CD4-positive, alpha-beta memory T cell (primary cell): ENCODE data around the gene ZMIZ1. TPM values are rescaled to one million over a fixed set of nuclear protein-coding genes. Genes with fewer than 3 reads are reported as not detected.

Source experiments
- CTCF ChIA-PET: fragments of 350-600 bp; sonication (Branson Sonifier 250); formaldehyde crosslinking; loops from one replicate; lab custom pipeline; 2021; ENCODE audit warnings: inconsistent platforms; ENCODE audit not compliant: partially characterized antibody; lab: Charles Lee
- POLR2A ChIA-PET: fragments of 350-600 bp; sonication (Branson Sonifier 250); formaldehyde crosslinking; loops from one replicate; lab custom pipeline; 2021; ENCODE audit not compliant: partially characterized antibody; lab: Charles Lee
- DNase-seq, 5 donors: peaks; one replicate each; pipeline versions ENCODE4 v3.0.0 to v3.0.0-alpha.2; 2020 to 2022; ENCODE audit warnings: mixed read lengths in 1 of 5
- H3K27ac ChIP-seq: one replicate; pipeline ENCODE4 v1.7.0; 2013; ENCODE audit warnings: low read depth, low read length
- H3K27me3 ChIP-seq: 2 replicates; pipeline ENCODE4 v1.7.0; 2013; ENCODE audit warnings: mild to moderate bottlenecking, low read length, moderate library complexity; ENCODE audit not compliant: insufficient read depth
- H3K36me3 ChIP-seq: 2 replicates; pipeline ENCODE4 v1.7.0; 2013; ENCODE audit warnings: mild to moderate bottlenecking, low read length, moderate library complexity; ENCODE audit not compliant: insufficient read depth
- H3K4me1 ChIP-seq: 2 replicates; pipeline ENCODE4 v1.7.0; 2013; ENCODE audit warnings: mild to moderate bottlenecking, low read length, moderate library complexity; ENCODE audit not compliant: insufficient read depth
- H3K4me3 ChIP-seq, 2 donors: one replicate each; pipeline ENCODE4 v1.7.0; 2013; ENCODE audit warnings: low read length in 2 of 2, mild to moderate bottlenecking in 1 of 2
- H3K9me3 ChIP-seq, 2 donors: one replicate each; pipeline ENCODE4 v1.7.0; 2013; ENCODE audit warnings: low read length in 2 of 2, control low read depth in 1 of 2; ENCODE audit not compliant: control insufficient read depth in 1 of 2
- H3K27ac Mint-ChIP-seq, 7 donors: one replicate each; pipeline ENCODE4 v1.8.0; 2020 to 2021; ENCODE audit warnings: mixed read lengths in 7 of 7, mild to moderate bottlenecking in 6 of 7, inconsistent platforms in 3 of 7, moderate library complexity in 3 of 7
- H3K27me3 Mint-ChIP-seq, 2 donors: one replicate each; pipeline ENCODE4 v1.8.0; 2020 to 2021; ENCODE audit warnings: mixed read lengths in 2 of 2
- H3K36me3 Mint-ChIP-seq, 2 donors: one replicate each; pipeline ENCODE4 v1.8.0; 2020 to 2021; ENCODE audit warnings: mixed read lengths in 2 of 2, inconsistent platforms in 1 of 2, mild to moderate bottlenecking in 1 of 2
- H3K4me1 Mint-ChIP-seq, 4 donors: one replicate each; pipeline ENCODE4 v1.8.0; 2020 to 2021; ENCODE audit warnings: mixed read lengths in 4 of 4, mild to moderate bottlenecking in 1 of 4
- H3K4me3 Mint-ChIP-seq, 8 donors: one replicate each; pipeline ENCODE4 v1.8.0; 2020 to 2021; ENCODE audit warnings: mixed read lengths in 8 of 8, mild to moderate bottlenecking in 7 of 8, moderate library complexity in 6 of 8, inconsistent platforms in 3 of 8
- H3K9me3 Mint-ChIP-seq, 8 donors: one replicate each; pipeline ENCODE4 v1.8.0; 2020 to 2021; ENCODE audit warnings: mixed read lengths in 8 of 8, mild to moderate bottlenecking in 5 of 8, inconsistent platforms in 3 of 8, moderate library complexity in 1 of 8
- intact Hi-C: fragments of 100-400 bp; cut with micrococcal nuclease; formaldehyde crosslinking; loops from one replicate; pipeline ENCODE4 v1.15.1; 2023
- polyA plus RNA-seq, 2 donors: library from polyadenylated mRNA; unstranded; fragments of 300-500 nt; fragmentation: Illumina TruSeq; gene quantifications; one replicate each; pipeline ENCODE4 v1.2.3, GENCODE V29; 2021
- total RNA-seq, 2 experiments: library from RNA; stranded (reverse); gene quantifications; one replicate each; pipeline ENCODE4 v1.2.3, GENCODE V29; 2021

Gene ZMIZ1
- total and polyA plus RNA-seq, 4 experiments from 2014 or later, result 0.58 to 25.4 (median 14.0) TPM

DNA sequence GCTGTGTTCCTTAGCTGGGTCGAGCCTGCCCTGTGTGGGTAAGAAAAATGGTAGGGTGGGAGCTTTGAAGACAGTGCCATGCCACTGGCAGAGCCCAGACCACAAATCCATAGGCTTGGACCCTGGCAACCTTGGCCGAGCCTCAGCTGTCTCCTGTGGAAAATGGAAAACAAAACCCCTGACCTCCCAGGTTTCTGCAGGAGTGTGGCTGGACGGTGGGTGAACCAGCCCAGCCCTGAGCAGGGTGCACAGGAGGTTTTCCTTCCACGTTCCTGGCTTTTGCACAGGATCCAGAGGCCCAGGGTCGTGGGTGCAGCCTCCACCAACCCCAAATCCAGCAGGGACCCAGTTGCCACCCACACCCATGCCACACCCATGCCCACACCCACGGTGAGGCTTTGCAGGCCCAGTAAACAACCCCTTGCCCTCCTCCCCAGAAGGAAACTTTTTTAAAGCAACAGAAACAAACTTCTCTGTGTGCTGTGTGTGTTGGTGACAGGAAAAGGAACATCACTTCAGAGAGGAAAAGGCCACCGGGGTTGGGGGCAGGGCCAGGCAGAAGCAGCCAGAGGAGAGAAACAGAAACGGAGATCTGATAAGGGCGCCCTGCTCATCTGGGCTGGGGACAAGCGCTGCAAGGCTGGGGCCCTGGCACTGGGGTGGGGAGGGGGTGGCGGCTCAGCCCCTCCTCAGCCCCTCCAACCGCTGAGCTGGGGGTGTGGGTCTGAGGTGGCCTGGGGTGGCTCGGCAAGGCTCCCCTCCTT lies 20.7 kb upstream of the ZMIZ1 start:
- Histone ChIP-seq H3K4me3 (peak overlapping the region; percentile 40 to 58), H3K36me3 (no peaks in the 10 kb centered on the region), H3K27ac (peak overlapping the region; percentile 64), H3K27me3 (no peaks in the 10 kb centered on the region), H3K4me1 (peaks cover 64% of the 10 kb centered on the region), H3K9me3 (no peaks in the 10 kb centered on the region)
- intact Hi-C loops, result loop anchor here (1.0 kb wide), 2 partner anchors 19 to 75 kb away; no protein-coding TSS in a partner anchor
- Mint-ChIP-seq H3K36me3 (no peaks in the 10 kb centered on the region), H3K4me3 (peak overlapping the region; percentile 74 to 96 (median 84)), H3K27ac (peak overlapping the region; percentile 80 to 98 (median 92)), H3K4me1 (peaks cover 37 to 85% (median 58%) of the 10 kb centered on the region in 4 donors), H3K27me3 (no peaks in the 10 kb centered on the region), H3K9me3 (no peaks in the 10 kb centered on the region)
- POLR2A ChIA-PET, result interaction anchor here (0.8 to 11.5 kb wide), 10 partner anchors 11 to 194 kb away, joined by 3 to 140 read pairs (median 4); partner anchors contain the start of gene ZMIZ1
- CTCF ChIA-PET, result interaction anchor here (1.0 to 2.4 kb wide), 4 partner anchors 10 to 79 kb away, joined by 4 to 14 read pairs (median 6); no protein-coding TSS in a partner anchor
- peak; percentile 66 to 77 (median 70) for DNase-seq

DNA sequence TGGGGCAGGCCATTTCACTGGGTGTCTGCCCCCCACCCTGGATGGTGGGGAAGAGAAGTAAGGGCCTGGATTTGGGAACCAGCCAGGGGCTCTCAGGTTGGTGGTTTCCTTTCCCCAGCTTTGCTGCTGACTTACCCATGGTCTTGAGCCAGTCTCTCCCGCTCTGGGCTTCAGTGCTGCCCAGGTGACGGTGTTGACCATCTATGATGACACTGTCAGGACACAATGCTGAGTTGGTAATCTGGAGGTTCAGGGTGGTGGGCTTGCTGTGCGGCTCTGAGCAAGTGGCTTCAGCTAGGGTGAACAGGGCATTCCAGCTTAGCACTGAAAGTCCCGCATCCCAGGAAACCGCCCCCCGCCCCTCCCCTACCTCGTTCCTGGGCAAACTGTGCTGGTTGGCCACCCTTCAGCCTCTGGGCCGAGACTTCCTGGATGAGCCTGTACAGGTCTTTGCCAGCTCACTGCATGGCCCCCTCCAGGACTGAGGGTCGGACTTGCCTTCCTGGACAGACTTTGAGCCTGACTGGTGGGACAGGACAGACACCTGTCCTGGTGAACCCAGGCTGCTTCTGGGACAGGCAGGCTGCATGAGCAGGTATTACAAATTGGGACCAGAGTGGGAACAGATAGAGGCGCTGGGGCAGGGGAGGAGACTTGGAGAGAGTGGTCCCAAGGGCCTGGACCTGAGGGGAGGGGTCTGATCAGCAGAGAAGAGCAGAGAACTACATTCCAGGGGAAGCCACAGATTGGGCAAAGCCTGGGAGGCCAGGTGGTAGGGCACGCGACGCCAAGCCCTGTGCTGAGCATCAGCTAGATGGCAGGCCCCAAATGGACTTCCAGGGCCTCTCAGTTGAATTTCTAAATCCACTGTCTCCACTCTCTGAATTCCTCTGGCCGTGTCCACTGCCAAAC lies 19.9 kb upstream of the ZMIZ1 start:
- Mint-ChIP-seq H3K4me1 (peaks cover 29 to 76% (median 51%) of the 10 kb centered on the region in 4 donors), H3K4me3 (peak overlapping the region; percentile 74 to 96 (median 81)), H3K27ac (peak overlapping the region; percentile 80 to 95 (median 92)), H3K27me3 (no peaks in the 10 kb centered on the region), H3K36me3 (no peaks in the 10 kb centered on the region), H3K9me3 (no peaks in the 10 kb centered on the region)
- intact Hi-C loops, result loop anchor here (1.0 kb wide), 2 partner anchors 18 to 76 kb away; no protein-coding TSS in a partner anchor
- ChIA-PET CTCF (interaction anchor here (1.0 to 2.4 kb wide), 2 partner anchors 18 to 74 kb away, joined by 4 to 14 read pairs; no protein-coding TSS in a partner anchor), POLR2A (interaction anchor here (0.8 to 11.5 kb wide), 5 partner anchors 13 to 193 kb away, joined by 3 to 140 read pairs (median 4); partner anchors contain the start of gene ZMIZ1)
- Histone ChIP-seq H3K9me3 (no peaks in the 10 kb centered on the region), H3K4me3 (peak overlapping the region; percentile 40 to 58), H3K27ac (peak overlapping the region; percentile 64), H3K4me1 (peaks cover 56% of the 10 kb centered on the region), H3K36me3 (no peaks in the 10 kb centered on the region), H3K27me3 (no peaks in the 10 kb centered on the region)
- DNase-seq, result no peak

DNA sequence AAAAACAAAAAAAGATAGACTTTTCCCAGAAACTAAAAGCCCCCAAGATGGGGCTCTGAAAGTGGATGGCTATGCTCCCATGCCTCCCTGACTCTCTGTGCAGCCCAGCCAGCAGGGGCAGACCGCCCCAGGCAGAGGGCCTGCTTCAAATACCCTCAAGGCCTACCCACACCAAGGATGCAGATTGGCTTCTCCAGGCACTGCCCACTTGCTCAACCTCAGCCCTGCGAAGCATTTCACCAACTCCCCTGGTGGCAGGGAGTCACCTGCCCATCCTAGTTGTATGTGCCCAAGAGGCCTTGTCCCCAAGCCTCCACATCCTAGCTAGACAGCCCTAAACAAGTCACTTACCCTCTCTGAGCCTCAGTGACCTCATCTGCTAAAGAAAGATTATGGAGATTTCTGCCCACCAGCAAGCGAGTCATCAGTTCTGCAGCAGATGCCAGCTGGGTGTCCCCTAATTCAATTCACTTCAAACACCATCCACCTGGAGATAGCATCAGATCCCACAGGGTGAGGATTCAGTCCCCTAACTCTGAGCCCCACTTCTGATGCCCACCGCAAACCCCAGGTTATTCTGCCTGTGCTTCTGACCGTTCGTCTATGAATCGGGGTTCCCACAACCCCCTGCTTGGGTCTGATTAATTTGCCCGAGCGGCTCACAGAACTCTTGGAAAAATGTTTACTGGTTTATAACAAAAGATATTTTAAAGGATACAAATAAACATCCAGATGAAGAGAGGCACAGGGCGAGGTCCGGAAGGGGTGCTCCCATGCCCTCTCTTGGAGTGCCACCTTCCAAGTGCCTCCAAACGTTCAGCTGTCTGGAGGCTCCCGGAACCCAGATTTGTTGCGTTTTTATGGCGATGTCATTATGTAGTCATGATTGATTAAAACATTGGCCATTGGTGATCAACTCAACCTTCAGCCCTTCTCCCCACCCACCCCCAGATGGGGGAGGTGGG lies 18.6 kb upstream of the ZMIZ1 start:
- Mint-ChIP-seq H3K36me3 (no peaks in the 10 kb centered on the region), H3K27ac (peak overlapping the region; percentile 80 to 92 (median 85)), H3K4me1 (peaks cover 28 to 74% (median 48%) of the 10 kb centered on the region in 4 donors), H3K27me3 (no peaks in the 10 kb centered on the region), H3K9me3 (no peaks in the 10 kb centered on the region), H3K4me3 (peak overlapping the region in 7 of 8 donors; percentile 13 to 96 (median 31))
- DNase-seq, result no peak
- CTCF ChIA-PET, result interaction anchor here (1.1 kb wide), 1 partner anchor 1004 kb away, joined by 3 read pairs; no protein-coding TSS in a partner anchor
- Histone ChIP-seq H3K36me3 (no peaks in the 10 kb centered on the region), H3K27me3 (no peaks in the 10 kb centered on the region), H3K9me3 (no peaks in the 10 kb centered on the region), H3K4me1 (peaks cover 57% of the 10 kb centered on the region), H3K4me3 (no peak overlapping the region), H3K27ac (no peak overlapping the region)
- POLR2A ChIA-PET, result interaction anchor here (0.7 to 11.5 kb wide), 2 partner anchors 16 to 75 kb away, joined by 3 to 140 read pairs; partner anchors contain the start of gene ZMIZ1
- intact Hi-C loops, result no loop called here

DNA sequence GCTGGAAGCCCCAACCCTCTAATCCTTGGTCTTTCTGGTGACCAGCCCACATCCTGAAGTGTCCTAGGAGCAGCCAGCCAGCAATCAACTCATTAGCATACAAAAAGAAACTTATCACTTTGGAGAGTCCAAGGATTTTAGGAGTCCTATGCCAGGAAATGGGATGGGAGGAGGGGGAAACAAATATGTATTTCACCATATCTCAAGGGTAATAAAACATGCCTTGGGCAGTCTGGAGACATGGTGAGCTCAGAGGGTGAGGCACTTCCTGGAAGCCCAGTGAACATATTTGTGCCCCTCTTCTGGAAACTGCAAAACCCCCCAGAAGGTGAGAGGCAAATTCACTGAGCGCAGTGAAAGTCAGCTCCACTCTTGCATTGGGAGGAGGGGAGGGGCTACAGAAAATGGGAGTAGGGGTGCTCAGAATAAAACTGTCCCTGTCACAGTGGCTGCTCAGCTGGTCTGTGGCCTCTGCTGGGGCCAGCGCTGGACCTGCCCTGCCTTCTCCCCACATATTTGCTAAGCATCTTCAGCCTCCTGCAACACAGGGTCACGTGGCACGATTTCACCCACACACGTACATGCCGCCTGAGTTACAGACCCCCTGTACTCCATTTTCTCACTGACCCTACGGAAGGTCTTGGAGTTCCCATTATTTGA lies 17.7 kb upstream of the ZMIZ1 start:
- no peaks in the 10 kb centered on the region for H3K36me3 ChIP-seq
- ChIA-PET POLR2A (interaction anchor here (0.7 to 11.5 kb wide), 2 partner anchors 15 to 76 kb away, joined by 3 to 140 read pairs; partner anchors contain the start of gene ZMIZ1), CTCF (interaction anchor here (1.1 kb wide), 1 partner anchor 1005 kb away, joined by 3 read pairs; no protein-coding TSS in a partner anchor)
- no peak for DNase-seq
- H3K27ac Mint-ChIP-seq, result peak overlapping the region in 5 of 7 donors; percentile 46 to 89 (median 64)
- H3K27me3 ChIP-seq, result no peaks in the 10 kb centered on the region
- no peaks in the 10 kb centered on the region for H3K27me3 Mint-ChIP-seq
- peaks cover 57% of the 10 kb centered on the region for H3K4me1 ChIP-seq
- peak overlapping the region in 4 of 8 donors; percentile 7 to 44 (median 14) for H3K4me3 Mint-ChIP-seq
- intact Hi-C loops, result no loop called here
- H3K4me3 ChIP-seq, result no peak overlapping the region
- H3K4me1 Mint-ChIP-seq, result peaks cover 30 to 70% (median 44%) of the 10 kb centered on the region in 4 donors
- H3K9me3 Mint-ChIP-seq, result no peaks in the 10 kb centered on the region
- H3K27ac ChIP-seq, result no peak overlapping the region
- no peaks in the 10 kb centered on the region for H3K36me3 Mint-ChIP-seq
- H3K9me3 ChIP-seq, result no peaks in the 10 kb centered on the region

DNA sequence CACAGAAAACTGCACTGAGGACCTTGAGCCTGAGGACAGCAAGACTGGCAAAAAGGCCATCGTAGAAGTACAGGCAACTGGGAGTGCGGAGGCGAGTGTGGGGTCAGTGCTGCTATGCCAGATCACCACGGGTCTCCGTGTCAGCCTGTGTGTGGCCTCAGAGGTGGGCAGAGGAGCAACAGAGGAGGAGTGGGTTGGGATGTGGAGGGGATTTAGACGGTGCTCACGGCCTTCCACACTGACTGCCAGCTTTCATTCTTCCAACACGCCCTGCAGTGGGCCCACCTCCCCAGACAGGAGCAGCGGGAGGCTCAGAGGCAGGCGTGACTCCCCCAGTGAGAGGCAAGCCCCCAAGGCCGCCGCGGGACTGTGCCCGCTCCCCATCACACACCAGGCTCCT lies 17.0 kb upstream of the ZMIZ1 start:
- Histone ChIP-seq H3K27me3 (no peaks in the 10 kb centered on the region), H3K36me3 (no peaks in the 10 kb centered on the region), H3K9me3 (no peaks in the 10 kb centered on the region), H3K4me3 (no peak overlapping the region), H3K27ac (no peak overlapping the region), H3K4me1 (peaks cover 53% of the 10 kb centered on the region)
- H3K9me3 Mint-ChIP-seq, result no peaks in the 10 kb centered on the region
- no peaks in the 10 kb centered on the region for H3K36me3 Mint-ChIP-seq
- H3K4me1 Mint-ChIP-seq, result peaks cover 30 to 66% (median 42%) of the 10 kb centered on the region in 4 donors
- ChIA-PET POLR2A (interaction anchor here (1.2 to 11.5 kb wide), 2 partner anchors 15 to 77 kb away, joined by 4 to 140 read pairs; partner anchors contain the start of gene ZMIZ1), CTCF (interaction anchor here (1.4 kb wide), 1 partner anchor 17 kb away, joined by 4 read pairs; the partner anchor contains the start of gene ZMIZ1)
- peak overlapping the region in 5 of 7 donors; percentile 23 to 89 (median 59) for H3K27ac Mint-ChIP-seq
- H3K4me3 Mint-ChIP-seq, result peak overlapping the region in 1 of 8 donors; percentile 67
- intact Hi-C loops, result no loop called here
- H3K27me3 Mint-ChIP-seq, result no peaks in the 10 kb centered on the region
- no peak for DNase-seq
